ENCODE measurements around the gene POMGNT1.
"Not testable (repeated sequence)": the region's sequence is repeated elsewhere in the genome, so short reads cannot be mapped to it uniquely, and the experiment has no call there.

Gene POMGNT1

GRCh38 chr1:46197964-46198811 lies at the start of gene POMGNT1:
POMGNT1 (minus strand) TSS chr1:46198434; CDS start chr1:46197821, 613 bp downstream.
- peak; percentile 65 for DNase-seq (ENCODE audit: low read depth, low spot score)

- DNase-seq (ENCODE audit: low read depth, low spot score): peak; percentile 99
Measured at GRCh38 chr1:46247436-46248121, 49.3 kb upstream of the POMGNT1 start, which contains the start of gene RAD54L. RAD54L (plus strand) TSS chr1:46247763; CDS start chr1:46248406, 643 bp downstream.

- DNase-seq (ENCODE audit: low read depth, low spot score): peak; percentile 86
Measured at GRCh38 chr1:46246548-46247435, 48.6 kb upstream of the POMGNT1 start.

- not testable (repeated sequence) for DNase-seq (ENCODE audit: low read depth, low spot score)
Measured at GRCh38 chr1:46246136-46246535, 47.9 kb upstream of the POMGNT1 start.

GRCh38 chr1:46244656-46245371 lies 46.6 kb upstream of the POMGNT1 start:
- DNase-seq (ENCODE audit: low read depth, low spot score): no peak

- not testable (repeated sequence) for DNase-seq (ENCODE audit: low read depth, low spot score)
Measured at GRCh38 chr1:46243831-46244230, 45.6 kb upstream of the POMGNT1 start.

GRCh38 chr1:46242918-46243317 lies 44.7 kb upstream of the POMGNT1 start:
- no peak for DNase-seq (ENCODE audit: low read depth, low spot score)

- DNase-seq (ENCODE audit: low read depth, low spot score): not testable (repeated sequence)
Measured at GRCh38 chr1:46241733-46242132, 43.5 kb upstream of the POMGNT1 start.

GRCh38 chr1:46238865-46239264 lies 40.6 kb upstream of the POMGNT1 start:
- not testable (repeated sequence) for DNase-seq (ENCODE audit: low read depth, low spot score)

- no peak for DNase-seq (ENCODE audit: low read depth, low spot score)
Measured at GRCh38 chr1:46236882-46237281, 38.6 kb upstream of the POMGNT1 start.

GRCh38 chr1:46231231-46231630 lies 33.0 kb upstream of the POMGNT1 start:
- not testable (repeated sequence) for DNase-seq (ENCODE audit: low read depth, low spot score)

- no peak for DNase-seq (ENCODE audit: low read depth, low spot score)
Measured at GRCh38 chr1:46224966-46225365, 26.7 kb upstream of the POMGNT1 start.

- peak; percentile 90 for DNase-seq (ENCODE audit: low read depth, low spot score)
Measured at GRCh38 chr1:46223472-46223943, 25.3 kb upstream of the POMGNT1 start.

GRCh38 chr1:46223055-46223454 lies 24.8 kb upstream of the POMGNT1 start:
- DNase-seq (ENCODE audit: low read depth, low spot score): not testable (repeated sequence)

GRCh38 chr1:46221749-46222148 lies 23.5 kb upstream of the POMGNT1 start:
- peak; percentile 68 for DNase-seq (ENCODE audit: low read depth, low spot score)

- no peak for DNase-seq (ENCODE audit: low read depth, low spot score)
Measured at GRCh38 chr1:46220808-46221207, 22.6 kb upstream of the POMGNT1 start.

GRCh38 chr1:46219551-46220520 lies 21.6 kb upstream of the POMGNT1 start:
- DNase-seq (ENCODE audit: low read depth, low spot score): no peak

- DNase-seq (ENCODE audit: low read depth, low spot score): no peak
Measured at GRCh38 chr1:46218443-46218842, 20.2 kb upstream of the POMGNT1 start.

GRCh38 chr1:46215504-46215903 lies 17.3 kb upstream of the POMGNT1 start:
- no peak for DNase-seq (ENCODE audit: low read depth, low spot score)

GRCh38 chr1:46211051-46211450 lies 12.8 kb upstream of the POMGNT1 start:
- peak; percentile 63 for DNase-seq (ENCODE audit: low read depth, low spot score)
